GM20000 (cell line): Measurements from ENCODE around the gene ZNF668.

ENCODE experiments used
- DNase-seq: peaks from one replicate; pipeline ENCODE4 v3.0.0; 2012; ENCODE audit warnings: low spot score
- TF ChIP-seq, protein P1 (sequence below): IDR thresholded peaks from 2 replicates; pipeline ENCODE4 v1.5.1; 2012; ENCODE audit warnings: mild to moderate bottlenecking, control low read depth; ENCODE audit errors: extremely low read depth, missing control alignments

ZNF668 gene

GRCh38 chr16:31033709-31034492, 40.1 kb downstream of the ZNF668 start:
- peak; percentile 95 for DNase-seq
- TF ChIP-seq, protein P1, sequence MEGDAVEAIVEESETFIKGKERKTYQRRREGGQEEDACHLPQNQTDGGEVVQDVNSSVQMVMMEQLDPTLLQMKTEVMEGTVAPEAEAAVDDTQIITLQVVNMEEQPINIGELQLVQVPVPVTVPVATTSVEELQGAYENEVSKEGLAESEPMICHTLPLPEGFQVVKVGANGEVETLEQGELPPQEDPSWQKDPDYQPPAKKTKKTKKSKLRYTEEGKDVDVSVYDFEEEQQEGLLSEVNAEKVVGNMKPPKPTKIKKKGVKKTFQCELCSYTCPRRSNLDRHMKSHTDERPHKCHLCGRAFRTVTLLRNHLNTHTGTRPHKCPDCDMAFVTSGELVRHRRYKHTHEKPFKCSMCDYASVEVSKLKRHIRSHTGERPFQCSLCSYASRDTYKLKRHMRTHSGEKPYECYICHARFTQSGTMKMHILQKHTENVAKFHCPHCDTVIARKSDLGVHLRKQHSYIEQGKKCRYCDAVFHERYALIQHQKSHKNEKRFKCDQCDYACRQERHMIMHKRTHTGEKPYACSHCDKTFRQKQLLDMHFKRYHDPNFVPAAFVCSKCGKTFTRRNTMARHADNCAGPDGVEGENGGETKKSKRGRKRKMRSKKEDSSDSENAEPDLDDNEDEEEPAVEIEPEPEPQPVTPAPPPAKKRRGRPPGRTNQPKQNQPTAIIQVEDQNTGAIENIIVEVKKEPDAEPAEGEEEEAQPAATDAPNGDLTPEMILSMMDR = no peak

DNA sequence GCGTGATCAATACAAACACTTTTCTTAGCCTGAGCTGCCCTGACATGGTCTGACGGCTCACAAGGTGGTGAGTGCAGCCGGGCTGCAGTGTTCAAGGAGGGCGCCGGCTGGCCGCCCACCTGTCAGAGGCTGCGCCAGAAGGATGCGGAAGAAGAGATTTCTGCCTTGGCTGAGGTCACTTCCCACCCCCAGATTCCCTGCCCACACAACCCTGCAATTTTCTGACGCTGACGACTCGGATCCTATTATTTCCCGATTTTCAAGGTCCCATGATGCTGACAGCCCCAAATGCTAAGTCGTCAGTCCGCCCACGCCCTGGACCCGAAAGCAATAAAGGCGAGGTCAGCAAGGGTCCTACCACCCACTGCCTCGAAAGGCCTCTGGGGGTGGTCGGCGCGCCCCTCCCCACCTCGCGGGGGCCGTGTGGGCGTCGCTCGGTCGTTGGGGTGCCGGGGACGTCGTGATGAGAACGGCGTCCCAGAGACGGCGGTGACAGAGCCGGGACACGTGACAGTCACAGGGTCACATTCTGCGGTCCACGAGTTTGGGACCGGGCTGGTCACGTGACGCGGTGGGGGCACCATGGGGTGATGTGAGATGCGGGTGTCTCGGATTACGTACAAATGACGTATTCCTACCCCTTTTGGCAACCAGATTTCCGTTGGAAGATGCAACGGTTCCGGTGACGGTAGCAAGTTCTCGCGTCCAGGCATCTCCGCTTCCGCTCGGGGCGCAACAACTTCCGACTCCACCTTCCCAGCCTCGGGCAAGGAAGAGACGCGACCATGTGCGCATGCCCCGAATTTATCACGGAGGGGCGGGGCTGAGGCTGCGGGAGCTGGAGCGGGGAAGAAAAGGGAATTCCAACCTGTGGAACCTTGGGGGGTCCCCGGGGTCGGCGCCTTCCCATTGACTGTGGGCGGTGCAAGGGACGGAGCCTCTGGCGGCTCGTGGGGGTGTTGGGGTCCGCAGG, 41.0 kb downstream of the ZNF668 start, which contains the start of gene STX4:
STX4 (plus strand) TSS at position 823 of the 973 bp plus-strand sequence. CDS start 248 bp downstream, outside the sequence.
- TF ChIP-seq, protein P1 = no peak

DNA sequence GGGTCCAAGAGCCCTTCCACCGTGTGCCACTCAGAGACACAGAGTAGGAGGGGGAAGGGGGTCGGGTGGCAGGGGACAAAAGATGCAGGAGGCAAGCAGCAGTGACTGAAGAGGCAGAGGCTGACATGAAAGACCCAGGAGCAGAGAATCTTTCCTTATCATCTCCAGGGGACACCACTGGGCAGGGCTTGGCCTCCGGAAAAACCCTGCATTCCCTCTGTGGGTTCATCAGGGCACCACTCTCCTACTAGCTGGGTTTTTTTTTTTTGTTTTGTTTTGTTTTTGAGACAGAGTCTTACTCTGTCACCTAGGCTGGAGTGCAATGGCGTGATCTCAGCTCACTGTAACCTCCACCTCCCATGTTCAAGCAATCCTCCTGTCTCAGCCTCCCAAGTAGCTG, 42.8 kb downstream of the ZNF668 start:
- no peak for DNase-seq
- TF ChIP-seq, protein P1 = no peak

More for the DNA sequence above, 41.0 kb downstream of the ZNF668 start, which contains the start of gene STX4:
- peak; percentile 96 for DNase-seq

- TF ChIP-seq, protein P1 = no peak
- no peak for DNase-seq
These were observed 44.8 kb downstream of the ZNF668 start for GRCh38 chr16:31029272-31029671.

DNA sequence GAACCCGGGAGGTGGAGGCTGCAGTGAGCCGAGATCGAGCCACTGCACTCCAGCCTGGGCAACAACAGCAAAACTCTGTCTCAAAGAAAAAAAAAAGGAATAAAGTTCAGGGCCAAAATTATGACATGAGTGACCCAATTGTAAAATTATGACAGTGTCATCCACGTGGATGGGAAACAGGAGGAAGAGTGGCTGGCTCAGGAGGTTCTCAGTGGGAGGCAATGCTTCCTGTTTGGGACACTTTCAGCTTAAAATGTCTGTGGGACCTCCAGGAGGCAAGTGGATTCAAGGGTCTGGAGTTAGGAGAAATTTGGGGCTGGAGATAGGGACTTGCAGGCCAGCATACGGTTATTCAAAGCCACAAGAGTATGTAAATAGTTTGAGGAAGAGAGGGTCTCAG, 48.7 kb downstream of the ZNF668 start:
- TF ChIP-seq, protein P1 = no peak
- no peak for DNase-seq

GRCh38 chr16:31023627-31024226, 50.3 kb downstream of the ZNF668 start:
- TF ChIP-seq, protein P1 = no peak
- DNase-seq = no peak
